Keratinocyte (primary cell): ENCODE data around the gene PATZ1. TPM values are rescaled to one million over a fixed set of nuclear protein-coding genes. Genes with fewer than 3 reads are reported as not detected.

ENCODE experiments used
- DNase-seq: peaks from one replicate; pipeline ENCODE4 v3.0.0-alpha.2; 2011; ENCODE audit warnings: low read depth, missing footprints, low spot score
- FAIRE-seq: peaks from 2 replicates; lab custom pipeline; 2011; peaks lifted over from hg19 to GRCh38; lab: Jason Lieb, UNC
- H2AFZ ChIP-seq: 2 replicates; pipeline ENCODE4 v1.6.0; 2012; ENCODE audit warnings: low read length, control low read depth, inconsistent platforms; ENCODE audit not compliant: control insufficient read depth
- H3K27ac ChIP-seq: 2 replicates; pipeline ENCODE4 v1.5.1; 2011; ENCODE audit warnings: low read length; ENCODE audit not compliant: control insufficient read depth, insufficient read depth
- H3K27me3 ChIP-seq: 3 replicates; pipeline ENCODE4 v1.6.0; 2011; ENCODE audit warnings: low read length; ENCODE audit not compliant: control insufficient read depth, insufficient read depth; ENCODE audit errors: extremely low read depth
- H3K36me3 ChIP-seq, 2 experiments: 2 replicates in 1 of 2; 3 replicates in 1 of 2; pipeline ENCODE4 v1.5.1; 2011; ENCODE audit warnings: low read length in 2 of 2, mild to moderate bottlenecking in 1 of 2; ENCODE audit not compliant: control insufficient read depth in 2 of 2, insufficient read depth in 2 of 2; ENCODE audit errors: extremely low read depth in 1 of 2
- H3K4me1 ChIP-seq: 3 replicates; pipeline ENCODE4 v1.5.1; 2011; ENCODE audit warnings: low read length; ENCODE audit not compliant: control insufficient read depth, insufficient read depth; ENCODE audit errors: extremely low read depth
- H3K4me2 ChIP-seq: 3 replicates; pipeline ENCODE4 v1.6.0; 2011; ENCODE audit warnings: low read depth, low read length; ENCODE audit not compliant: control insufficient read depth, insufficient read depth; ENCODE audit errors: extremely low read depth
- H3K4me3 ChIP-seq, 3 experiments: fragments of 200-600 bp in 1 of 3; sonication (generic) in 1 of 3; 2 replicates in 2 of 3; 3 replicates in 1 of 3; pipeline ENCODE4 v1.5.1; 2011 to 2016; ENCODE audit warnings: low read length in 3 of 3, mild to moderate bottlenecking in 3 of 3, control low read depth in 2 of 3, inconsistent platforms in 1 of 3, low read depth in 1 of 3, mixed read lengths in 1 of 3, mixed run types in 1 of 3, moderate library complexity in 1 of 3; ENCODE audit not compliant: control insufficient read depth in 2 of 3, insufficient read depth in 2 of 3; ENCODE audit errors: extremely low read depth in 1 of 3
- H3K79me2 ChIP-seq: 2 replicates; pipeline ENCODE4 v1.6.0; 2012; ENCODE audit warnings: low read length; ENCODE audit not compliant: control insufficient read depth, insufficient read depth
- H3K9ac ChIP-seq: 3 replicates; pipeline ENCODE4 v1.6.0; 2011; ENCODE audit warnings: low read length; ENCODE audit not compliant: control insufficient read depth, insufficient read depth; ENCODE audit errors: extremely low read depth
- H3K9me1 ChIP-seq: 3 replicates; pipeline ENCODE4 v1.6.0; 2011; ENCODE audit warnings: low read length; ENCODE audit not compliant: control insufficient read depth, insufficient read depth; ENCODE audit errors: extremely low read depth
- H3K9me3 ChIP-seq: 2 replicates; pipeline ENCODE4 v1.5.1; 2012; ENCODE audit warnings: low read depth, low read length; ENCODE audit not compliant: control insufficient read depth
- H4K20me1 ChIP-seq: 3 replicates; pipeline ENCODE4 v1.6.0; 2011; ENCODE audit warnings: low read length; ENCODE audit not compliant: control insufficient read depth, insufficient read depth; ENCODE audit errors: extremely low read depth
- EZH2 ChIP-seq: IDR thresholded peaks from one replicate; pipeline ENCODE4 v1.6.1; 2012; ENCODE audit warnings: inconsistent platforms, mild to moderate bottlenecking, low read length, moderate library complexity
- dilution Hi-C: fragments of 300-500 bp; cut with MboI; formaldehyde crosslinking; loops from one replicate; pipeline ENCODE4 v1.7.0; 2020; ENCODE audit warnings: low sequenced_read_pairs; ENCODE audit not compliant: extremely low pct_ligation_motif_present
- polyA plus RNA-seq, 5 experiments: library from polyadenylated mRNA; depleted of rRNA in 3 of 5; stranded (reverse) in 3 of 5; stranded (forward) in 1 of 5; unstranded in 1 of 5; fragments of >200 nt; gene quantifications; 1 replicate in 1 of 5; 2 replicates in 3 of 5; 3 replicates in 1 of 5; pipeline versions ENCODE4 v1.2.1 to v1.2.3, GENCODE V29; 2011 to 2012; ENCODE audit warnings: missing spikeins in 2 of 5, low read depth in 1 of 5, low replicate concordance in 1 of 5
- TF ChIP-seq, protein P1 (sequence below), 3 experiments: IDR thresholded peaks in 1 of 3; conservative IDR thresholded peaks in 1 of 3; optimal IDR thresholded peaks in 1 of 3; 2 replicates in 2 of 3; 3 replicates in 1 of 3; pipeline versions ENCODE3 to v1.5.1; 2011; ENCODE audit warnings: low read length in 3 of 3, mild to moderate bottlenecking in 3 of 3, moderate library complexity in 2 of 3, control low read depth in 1 of 3, inconsistent platforms in 1 of 3; ENCODE audit not compliant: insufficient read depth in 2 of 3; ENCODE audit errors: extremely low read depth in 1 of 3

The PATZ1 gene
- polyA plus RNA-seq, 1 donor (not counting 4 experiments of a cell fraction or from before 2014, with no cell fraction given), result 3.4 TPM

DNA sequence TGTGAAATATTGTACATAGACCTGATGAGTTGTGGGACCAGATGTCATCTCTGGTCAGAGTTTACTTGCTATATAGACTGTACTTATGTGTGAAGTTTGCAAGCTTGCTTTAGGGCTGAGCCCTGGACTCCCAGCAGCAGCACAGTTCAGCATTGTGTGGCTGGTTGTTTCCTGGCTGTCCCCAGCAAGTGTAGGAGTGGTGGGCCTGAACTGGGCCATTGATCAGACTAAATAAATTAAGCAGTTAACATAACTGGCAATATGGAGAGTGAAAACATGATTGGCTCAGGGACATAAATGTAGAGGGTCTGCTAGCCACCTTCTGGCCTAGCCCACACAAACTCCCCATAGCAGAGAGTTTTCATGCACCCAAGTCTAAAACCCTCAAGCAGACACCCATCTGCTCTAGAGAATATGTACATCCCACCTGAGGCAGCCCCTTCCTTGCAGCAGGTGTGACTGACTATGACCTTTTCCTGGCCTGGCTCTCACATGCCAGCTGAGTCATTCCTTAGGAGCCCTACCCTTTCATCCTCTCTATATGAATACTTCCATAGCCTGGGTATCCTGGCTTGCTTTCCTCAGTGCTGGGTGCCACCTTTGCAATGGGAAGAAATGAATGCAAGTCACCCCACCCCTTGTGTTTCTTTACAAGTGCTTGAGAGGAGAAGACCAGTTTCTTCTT is 66.2 kb downstream of the PATZ1 start:
- Histone ChIP-seq H2AFZ (no peak overlapping the region), H3K9me3 (no peaks in the 10 kb centered on the region), H3K9me1 (no peaks in the 10 kb centered on the region), H3K4me2 (no peak overlapping the region), H3K9ac (no peak overlapping the region), H3K27me3 (no peaks in the 10 kb centered on the region), H3K36me3 (peaks cover 26 to 44% of the 10 kb centered on the region in 2 experiments), H4K20me1 (no peaks in the 10 kb centered on the region), H3K4me1 (peaks cover 3% of the 10 kb centered on the region), H3K79me2 (no peaks in the 10 kb centered on the region), H3K27ac (no peak overlapping the region), H3K4me3 (no peak overlapping the region)
- dilution Hi-C loops, result no loop called here
- FAIRE-seq, result peak; percentile 41
- no peak for TF ChIP-seq EZH2
- TF ChIP-seq, protein P1, sequence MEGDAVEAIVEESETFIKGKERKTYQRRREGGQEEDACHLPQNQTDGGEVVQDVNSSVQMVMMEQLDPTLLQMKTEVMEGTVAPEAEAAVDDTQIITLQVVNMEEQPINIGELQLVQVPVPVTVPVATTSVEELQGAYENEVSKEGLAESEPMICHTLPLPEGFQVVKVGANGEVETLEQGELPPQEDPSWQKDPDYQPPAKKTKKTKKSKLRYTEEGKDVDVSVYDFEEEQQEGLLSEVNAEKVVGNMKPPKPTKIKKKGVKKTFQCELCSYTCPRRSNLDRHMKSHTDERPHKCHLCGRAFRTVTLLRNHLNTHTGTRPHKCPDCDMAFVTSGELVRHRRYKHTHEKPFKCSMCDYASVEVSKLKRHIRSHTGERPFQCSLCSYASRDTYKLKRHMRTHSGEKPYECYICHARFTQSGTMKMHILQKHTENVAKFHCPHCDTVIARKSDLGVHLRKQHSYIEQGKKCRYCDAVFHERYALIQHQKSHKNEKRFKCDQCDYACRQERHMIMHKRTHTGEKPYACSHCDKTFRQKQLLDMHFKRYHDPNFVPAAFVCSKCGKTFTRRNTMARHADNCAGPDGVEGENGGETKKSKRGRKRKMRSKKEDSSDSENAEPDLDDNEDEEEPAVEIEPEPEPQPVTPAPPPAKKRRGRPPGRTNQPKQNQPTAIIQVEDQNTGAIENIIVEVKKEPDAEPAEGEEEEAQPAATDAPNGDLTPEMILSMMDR (optimal IDR thresholded peaks at IDR 0.05 in 1 of 3, IDR thresholded peaks at IDR 0.05 in 1 of 3, conservative IDR thresholded peaks at IDR 0.05 in 1 of 3; ENCODE audit: extremely low read depth in 1 of 3, insufficient read depth in 2 of 3, low read length in 3 of 3), result no peak
- no peak for DNase-seq

DNA sequence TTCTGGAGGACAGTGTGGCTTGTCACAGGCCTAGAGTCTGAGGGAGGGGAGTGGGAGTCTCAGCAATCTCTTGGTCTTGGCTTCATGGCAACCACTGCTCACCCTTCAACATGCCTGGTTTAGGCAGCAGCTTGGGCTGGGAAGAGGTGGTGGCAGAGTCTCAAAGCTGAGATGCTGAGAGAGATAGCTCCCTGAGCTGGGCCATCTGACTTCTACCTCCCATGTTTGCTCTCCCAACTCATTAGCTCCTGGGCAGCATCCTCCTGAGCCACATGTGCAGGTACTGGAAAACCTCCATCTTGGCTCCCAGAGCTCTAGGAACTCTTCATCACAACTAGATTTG is 66.8 kb downstream of the PATZ1 start:
- Histone ChIP-seq H3K4me2 (no peak overlapping the region), H3K4me3 (no peak overlapping the region), H3K27me3 (no peaks in the 10 kb centered on the region), H3K4me1 (peaks cover 3% of the 10 kb centered on the region), H3K9me1 (no peaks in the 10 kb centered on the region), H3K9me3 (no peaks in the 10 kb centered on the region), H2AFZ (no peak overlapping the region), H3K27ac (no peak overlapping the region), H3K36me3 (peaks cover 30 to 48% of the 10 kb centered on the region in 2 experiments), H3K9ac (no peak overlapping the region), H3K79me2 (no peaks in the 10 kb centered on the region), H4K20me1 (no peaks in the 10 kb centered on the region)
- FAIRE-seq (no peak), DNase-seq (no peak)
- dilution Hi-C loops, result no loop called here
- TF ChIP-seq EZH2, result no peak
- TF ChIP-seq, protein P1 (optimal IDR thresholded peaks at IDR 0.05 in 1 of 3, IDR thresholded peaks at IDR 0.05 in 1 of 3, conservative IDR thresholded peaks at IDR 0.05 in 1 of 3; ENCODE audit: extremely low read depth in 1 of 3, insufficient read depth in 2 of 3, low read length in 3 of 3), result no peak
